H54 (cell line): Measurements from ENCODE around the gene CTNNBL1.

Source experiments
- DNase-seq: peaks from one replicate; pipeline ENCODE4 v3.0.0; 2011; ENCODE audit warnings: low spot score, mixed read lengths; ENCODE audit not compliant: insufficient read length
- FAIRE-seq: peaks from 3 replicates; lab custom pipeline; 2011; peaks lifted over from hg19 to GRCh38; lab: Jason Lieb, UNC
- POLR2A ChIP-seq: IDR thresholded peaks from 2 replicates; pipeline ENCODE4 v1.6.1; 2011; ENCODE audit warnings: low read depth, mild to moderate bottlenecking, low read length

The CTNNBL1 gene

DNA sequence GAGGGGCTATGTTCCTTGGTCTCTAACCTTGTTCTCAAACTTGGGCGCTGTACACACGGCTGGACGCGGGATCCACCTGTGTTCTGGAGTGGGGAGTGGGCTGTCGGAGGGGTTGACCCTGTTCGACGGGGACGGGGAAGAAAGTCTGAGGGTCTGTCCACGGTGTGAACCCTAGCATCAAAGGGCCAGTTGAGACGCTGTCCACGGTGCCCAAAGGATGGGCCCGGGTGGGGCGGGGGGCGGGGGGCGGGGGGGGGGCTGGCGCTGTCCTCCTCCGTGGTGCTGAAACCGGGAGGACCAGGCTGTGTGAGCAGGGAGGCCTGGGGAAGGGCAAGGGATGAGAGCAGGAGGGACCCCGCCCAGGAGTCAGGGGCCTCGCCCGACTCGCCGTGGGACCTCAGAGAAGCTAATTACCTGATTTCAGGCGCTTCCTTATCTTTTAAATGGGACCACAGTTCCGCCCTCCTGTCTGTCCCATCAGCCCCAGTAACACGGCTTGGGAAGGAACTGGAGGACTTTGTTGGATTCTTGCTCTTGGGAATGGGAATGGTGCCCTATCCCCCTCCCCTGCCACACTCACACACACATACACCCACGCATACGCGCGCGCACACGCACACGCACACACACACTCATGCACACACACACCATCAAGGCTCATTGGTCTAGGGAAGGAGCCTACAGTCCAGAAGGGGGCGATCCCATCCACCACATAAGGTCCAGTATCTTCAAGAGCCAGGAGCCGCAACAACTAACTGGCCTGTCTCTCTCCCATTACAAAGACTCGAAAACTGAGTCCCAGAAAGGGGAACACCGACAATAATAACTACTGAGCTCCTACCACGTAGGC, 208.0 kb downstream of the CTNNBL1 start:
- TF ChIP-seq POLR2A = no peak
- peak; percentile 71 for DNase-seq
- no peak for FAIRE-seq

DNA sequence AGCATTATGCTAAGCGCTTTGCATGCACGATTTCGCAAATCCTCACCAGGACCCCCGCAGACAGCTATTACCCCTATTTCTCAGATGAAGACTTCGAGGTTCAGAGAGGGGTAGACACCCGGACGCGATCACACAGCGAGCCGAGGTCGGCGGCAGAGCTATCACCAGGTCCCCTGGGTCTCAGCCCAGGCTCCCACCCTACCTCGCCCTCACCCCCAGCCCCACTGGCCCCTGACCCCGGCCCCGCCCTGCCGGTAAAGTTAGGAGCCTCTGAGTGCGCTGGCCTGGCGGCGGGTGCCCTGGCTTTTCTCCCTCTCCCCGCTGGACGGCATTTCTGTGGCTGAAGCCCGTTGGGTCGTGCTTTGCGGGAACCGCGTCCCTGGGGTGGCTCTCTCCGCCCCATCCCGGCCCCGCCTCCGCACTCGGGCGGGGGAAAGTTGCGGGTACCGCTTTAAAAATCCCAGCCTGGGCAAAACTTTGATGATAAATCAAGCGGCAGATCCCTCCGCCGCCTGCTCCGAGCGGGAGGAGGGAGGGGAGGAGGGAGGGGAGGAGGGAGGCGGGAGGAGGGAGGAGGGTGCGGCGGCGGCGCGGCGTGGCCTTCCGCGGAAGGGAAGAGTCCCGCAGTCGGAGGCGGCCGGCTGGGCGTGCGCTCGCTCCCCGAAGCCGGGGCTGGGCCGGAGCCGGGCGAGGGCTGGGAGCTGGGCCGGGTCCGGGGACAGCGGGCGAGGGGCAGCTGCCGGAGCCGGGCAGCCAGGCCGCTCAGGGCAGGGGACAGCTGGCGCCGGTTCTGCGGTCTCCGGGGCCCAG, 208.9 kb downstream of the CTNNBL1 start, which contains the start of gene VSTM2L:
VSTM2L (plus strand) TSS at position 624 of the 810 bp plus-strand sequence. CDS start 224 bp downstream, outside the sequence.
- DNase-seq (no peak), FAIRE-seq (no peak)
- TF ChIP-seq POLR2A = no peak; the same call in none of the 2 replicates

DNA sequence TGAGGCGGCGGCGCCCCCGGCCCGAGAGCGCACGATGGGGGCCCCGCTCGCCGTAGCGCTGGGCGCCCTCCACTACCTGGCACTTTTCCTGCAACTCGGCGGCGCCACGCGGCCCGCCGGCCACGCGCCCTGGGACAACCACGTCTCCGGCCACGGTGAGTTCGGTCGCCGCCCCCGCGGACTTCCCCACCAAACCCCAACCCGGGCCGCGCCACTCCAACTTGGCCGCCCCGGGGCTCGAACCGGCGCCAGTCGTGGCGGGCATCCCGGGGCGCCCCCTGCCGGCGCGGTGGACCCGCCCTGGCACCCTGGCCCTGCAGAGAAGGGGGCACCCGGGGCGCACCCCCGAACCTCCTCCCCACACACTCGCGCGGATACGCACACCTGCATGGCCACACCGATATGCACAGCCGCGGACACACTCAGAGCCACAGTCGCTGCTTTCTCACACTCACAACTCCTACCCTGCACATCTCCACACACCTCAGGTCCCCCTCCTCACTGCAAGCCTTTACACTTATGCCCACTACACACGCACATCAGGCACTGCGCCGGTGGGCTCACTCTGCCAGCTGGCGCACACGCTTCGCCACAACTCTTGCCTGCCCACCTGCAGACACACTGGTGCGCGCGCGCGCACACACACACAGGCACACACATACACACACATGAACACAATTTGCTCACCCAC, 209.6 kb downstream of the CTNNBL1 start:
- DNase-seq (no peak), FAIRE-seq (no peak)
- TF ChIP-seq POLR2A = no peak

DNA sequence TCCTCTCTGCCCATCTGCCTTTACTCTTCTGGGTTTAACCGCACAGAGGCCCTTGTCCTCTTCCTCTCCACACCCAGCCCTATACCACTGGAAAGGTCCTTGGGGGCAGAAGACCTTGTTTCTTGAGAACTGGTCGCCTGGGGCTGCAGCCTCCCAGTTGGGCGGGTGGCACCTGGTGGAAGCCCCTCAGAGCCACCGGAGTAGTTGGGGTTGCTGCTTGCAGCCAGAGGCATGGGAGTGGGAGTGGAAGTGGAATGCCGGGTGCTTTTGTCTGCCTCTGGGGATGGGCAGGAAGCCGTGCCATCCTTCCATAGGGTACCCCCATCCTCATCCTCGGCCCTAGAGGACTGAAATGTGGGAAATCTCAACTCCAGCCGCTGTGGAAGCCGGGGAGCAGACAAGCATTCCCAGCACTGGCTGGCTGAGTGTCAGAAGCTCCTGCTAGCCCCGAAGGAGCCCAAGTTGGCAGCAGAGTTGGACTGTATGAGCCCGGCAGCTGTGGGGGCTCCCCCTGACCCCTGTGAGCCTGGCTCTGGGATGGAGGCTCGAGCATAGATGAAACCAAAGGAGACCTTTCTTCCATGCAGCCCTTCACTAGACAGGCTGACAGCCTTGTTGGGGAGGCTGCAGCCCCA, 210.3 kb downstream of the CTNNBL1 start:
- FAIRE-seq (no peak), DNase-seq (no peak)
- TF ChIP-seq POLR2A = no peak

DNA sequence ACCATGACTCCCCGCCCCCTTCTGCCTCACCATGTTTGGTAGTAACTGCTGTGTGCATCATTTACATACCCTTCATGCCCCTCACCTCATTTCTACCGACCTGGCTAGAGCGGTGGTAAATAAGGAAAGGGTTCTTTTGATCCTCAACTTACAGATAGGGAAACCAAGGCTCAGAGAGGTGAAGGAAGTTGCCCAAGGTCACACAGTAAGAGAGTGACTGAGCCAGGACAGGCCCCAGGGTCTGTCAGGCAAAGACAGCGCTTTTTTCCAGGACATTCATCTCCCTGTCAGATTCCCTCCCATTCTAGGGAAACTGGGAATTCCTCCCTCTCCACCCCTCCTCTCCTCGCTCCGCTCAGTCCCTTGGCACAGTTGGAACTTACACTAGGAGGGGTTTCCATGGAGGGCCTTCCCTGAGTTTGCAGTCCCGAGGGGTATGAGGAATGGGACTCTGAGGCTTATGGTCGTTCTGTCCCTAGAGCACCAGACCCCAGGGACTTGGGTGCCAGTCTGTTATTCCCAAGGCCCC, 211.1 kb downstream of the CTNNBL1 start:
- FAIRE-seq (no peak), DNase-seq (no peak)
- no peak for TF ChIP-seq POLR2A

DNA sequence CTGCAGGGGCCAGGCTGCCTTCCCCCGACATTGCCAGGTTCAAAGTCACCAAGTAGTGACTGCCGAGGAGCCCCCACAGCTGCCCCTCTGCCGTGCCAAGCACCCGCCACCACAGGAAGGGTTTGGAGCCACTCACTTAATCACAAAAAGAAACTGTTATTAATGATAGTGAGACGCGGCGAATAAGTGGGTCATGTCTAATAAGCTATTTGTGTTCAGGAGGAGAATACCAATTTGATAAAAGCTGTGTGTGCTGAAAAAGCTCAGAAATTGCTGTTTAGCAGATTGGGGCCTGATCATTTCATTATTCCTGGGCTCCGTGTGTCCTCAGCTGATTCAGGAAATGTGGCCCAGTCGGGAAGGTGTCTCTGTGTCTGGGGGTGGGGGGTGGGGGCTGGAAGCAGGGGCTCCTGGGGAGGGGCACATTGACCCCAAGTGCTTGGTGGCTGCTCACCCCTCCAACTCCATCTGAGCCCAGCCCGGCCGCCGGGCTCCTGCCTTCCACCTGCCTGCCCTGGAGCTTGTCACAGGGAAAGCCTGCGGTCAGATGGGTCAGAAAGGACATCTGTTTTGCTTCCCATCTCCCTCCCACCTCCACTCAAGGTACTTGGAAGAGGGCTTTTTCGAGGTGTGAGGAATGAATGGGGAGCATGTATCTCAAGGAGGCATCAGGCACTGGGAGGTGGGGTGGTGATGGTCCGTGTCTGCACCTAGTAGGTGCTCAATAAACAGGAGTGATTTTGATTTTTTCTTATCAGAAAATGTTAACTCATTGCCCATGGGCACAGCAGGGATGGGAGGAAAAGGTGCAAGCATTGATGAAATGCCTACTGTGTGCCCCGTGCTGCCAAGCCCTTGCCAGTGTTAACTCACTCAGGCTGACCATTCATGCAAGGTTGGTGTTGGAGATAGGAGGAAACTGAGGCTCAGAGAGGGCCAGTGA, 212.1 kb downstream of the CTNNBL1 start:
- FAIRE-seq (no peak), DNase-seq (no peak)
- TF ChIP-seq POLR2A = no peak

DNA sequence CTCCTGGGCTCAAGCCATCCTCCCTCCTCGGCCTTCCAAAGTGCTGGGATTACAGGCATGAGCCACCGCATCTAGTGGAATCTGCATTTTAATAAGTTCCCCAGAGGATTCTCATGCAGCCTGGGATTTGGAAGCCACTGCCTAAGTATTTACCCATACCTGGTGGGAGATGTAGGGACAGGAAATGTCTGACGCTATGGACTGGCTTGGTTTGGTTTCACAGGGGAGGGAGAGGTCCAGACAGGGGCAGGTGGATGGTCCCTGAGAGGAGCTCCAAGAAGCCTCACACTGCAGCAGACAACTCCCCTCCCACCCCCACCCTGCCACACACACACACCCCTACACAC, 213.5 kb downstream of the CTNNBL1 start:
- FAIRE-seq (no peak), DNase-seq (peak; percentile 59)
- no peak for TF ChIP-seq POLR2A

DNA sequence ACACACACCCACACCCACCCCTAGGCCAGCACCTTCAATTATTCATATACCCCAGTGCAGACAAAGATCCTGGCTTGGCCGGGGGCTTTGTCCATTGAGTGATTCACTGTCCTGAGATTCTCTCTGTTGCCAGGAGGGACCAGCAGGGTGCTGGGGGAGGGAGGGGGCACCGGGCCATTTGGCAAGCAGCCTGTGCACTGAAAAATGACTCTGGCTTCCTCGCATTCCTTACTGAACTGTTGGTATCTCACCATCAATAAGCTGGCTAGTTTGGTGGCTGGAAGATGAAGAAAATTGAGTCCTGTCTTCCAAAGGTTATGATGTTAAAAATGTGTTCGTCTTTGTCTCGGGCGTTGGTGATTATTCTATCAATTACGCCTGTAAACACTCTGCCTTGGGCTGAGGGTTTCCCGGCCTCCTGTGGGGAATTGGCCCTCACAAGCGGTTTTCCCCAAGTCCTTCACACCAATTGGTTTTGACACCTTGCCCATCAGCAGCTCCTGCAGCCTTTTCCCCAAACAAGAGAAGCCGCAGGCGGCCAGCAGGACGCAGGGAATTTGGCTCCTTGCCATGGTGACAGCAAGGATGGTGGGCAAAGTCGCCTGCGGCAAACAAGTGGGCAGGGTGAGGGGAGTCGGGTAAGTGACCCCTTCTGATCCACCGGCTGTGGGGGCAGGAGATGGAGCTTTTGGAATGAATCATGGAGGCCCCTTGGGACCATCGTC, 214.0 kb downstream of the CTNNBL1 start:
- no peak for TF ChIP-seq POLR2A
- FAIRE-seq (peak; percentile 41), DNase-seq (peak; percentile 98)

DNA sequence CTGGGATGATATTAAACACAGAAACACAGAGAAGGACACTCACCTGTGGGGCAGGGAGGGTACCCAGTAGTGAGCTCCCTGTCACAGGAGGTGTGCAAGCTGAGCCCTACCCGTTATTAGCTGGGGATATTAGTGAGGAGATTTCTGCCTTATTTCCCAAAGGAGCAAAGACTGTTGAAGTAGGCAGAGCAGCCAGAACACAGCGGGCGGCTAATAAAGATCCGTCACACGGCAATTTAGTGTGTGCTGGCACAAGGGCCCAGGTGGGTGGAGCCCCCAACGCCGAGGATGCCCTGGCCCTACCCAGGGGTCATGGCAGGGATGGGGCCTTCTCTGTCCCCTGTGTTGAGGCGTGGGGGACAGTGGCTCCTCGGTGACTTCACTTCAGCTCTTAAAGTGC, 217.4 kb downstream of the CTNNBL1 start:
- FAIRE-seq (no peak), DNase-seq (no peak)
- no peak for TF ChIP-seq POLR2A

DNA sequence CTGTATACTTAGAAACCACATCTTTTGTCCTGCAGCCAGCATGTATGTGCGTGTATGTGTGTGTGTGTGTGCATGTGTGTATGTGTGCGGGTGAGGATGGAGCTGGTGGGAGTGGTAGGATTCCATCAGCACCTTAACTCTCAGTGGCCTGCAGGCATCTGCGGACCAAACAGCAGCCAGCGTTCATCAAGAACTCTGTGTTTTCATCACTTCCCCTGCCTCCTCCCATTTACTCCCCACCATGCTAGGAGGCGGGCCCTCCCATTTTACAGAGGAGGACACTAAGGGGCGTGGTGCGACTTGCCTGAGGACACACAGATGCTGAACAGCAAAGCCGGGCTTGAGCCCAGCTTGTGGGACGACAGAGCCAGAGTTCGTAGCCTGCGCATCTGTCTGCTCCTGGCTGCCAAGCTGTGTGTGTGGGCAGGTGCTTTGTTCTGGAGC, 218.0 kb downstream of the CTNNBL1 start:
- DNase-seq (no peak), FAIRE-seq (no peak)
- no peak for TF ChIP-seq POLR2A

DNA sequence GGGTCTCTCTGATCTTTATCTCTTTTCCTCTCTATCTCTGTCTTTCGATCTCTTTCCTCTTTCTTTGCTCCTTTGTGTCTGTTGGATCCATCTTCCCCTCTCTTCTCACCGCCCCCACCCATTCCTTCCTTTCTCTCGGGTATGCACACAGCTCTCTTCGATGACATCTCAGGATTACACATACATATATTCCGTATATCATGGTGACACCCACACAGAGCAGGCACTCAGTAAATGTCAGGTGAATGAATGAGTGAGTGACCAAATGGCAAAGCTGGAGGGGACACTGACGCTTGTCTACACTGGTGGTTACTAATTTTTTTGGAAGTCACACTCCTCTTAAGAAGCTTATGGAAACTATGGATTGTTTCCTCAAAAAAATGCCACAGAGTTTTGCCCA, 219.0 kb downstream of the CTNNBL1 start:
- DNase-seq (no peak), FAIRE-seq (no peak)
- TF ChIP-seq POLR2A = no peak

DNA sequence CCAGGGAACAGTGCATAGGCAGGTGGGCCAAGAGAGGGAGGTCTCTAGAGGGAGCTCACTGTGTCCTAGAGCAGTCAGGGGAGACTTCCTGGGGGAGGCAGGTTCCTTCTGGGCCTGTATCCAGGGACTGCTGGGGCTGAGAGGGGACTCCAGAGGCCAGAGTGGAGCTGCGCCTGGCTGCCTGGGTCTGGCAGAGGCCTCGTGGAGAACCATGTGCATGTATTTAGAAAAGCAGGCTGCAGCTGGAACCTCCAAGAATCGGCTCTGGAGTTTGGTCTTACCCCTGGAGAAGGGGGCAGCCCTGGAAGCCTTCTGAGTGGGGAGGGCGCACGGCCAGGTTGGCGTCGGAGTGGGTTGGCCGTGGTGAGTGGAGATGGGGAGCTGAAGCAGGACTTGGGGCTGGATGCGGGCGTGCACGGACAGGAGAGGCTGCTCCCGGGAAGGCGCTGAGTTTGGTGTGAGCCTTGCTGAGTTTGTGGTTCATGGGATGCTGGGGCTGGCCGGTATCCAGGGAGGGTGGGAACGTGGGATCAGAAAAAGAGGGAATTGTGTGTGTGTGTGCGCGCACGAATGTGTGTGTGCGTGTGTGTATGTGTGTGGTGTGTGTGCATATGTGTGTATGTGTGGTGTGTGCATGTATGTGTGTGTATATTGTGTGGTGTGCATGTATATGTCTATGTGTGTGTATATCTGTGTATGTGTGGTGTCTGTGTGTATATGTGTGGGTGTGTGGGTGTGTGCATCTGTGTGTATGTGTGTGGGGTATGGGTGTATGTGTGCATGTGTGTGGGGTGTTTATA, 219.9 kb downstream of the CTNNBL1 start:
- no peak for DNase-seq
- no peak for FAIRE-seq
- TF ChIP-seq POLR2A = no peak
